ENCODE results near the gene TTC7B.

TTC7B gene

DNA sequence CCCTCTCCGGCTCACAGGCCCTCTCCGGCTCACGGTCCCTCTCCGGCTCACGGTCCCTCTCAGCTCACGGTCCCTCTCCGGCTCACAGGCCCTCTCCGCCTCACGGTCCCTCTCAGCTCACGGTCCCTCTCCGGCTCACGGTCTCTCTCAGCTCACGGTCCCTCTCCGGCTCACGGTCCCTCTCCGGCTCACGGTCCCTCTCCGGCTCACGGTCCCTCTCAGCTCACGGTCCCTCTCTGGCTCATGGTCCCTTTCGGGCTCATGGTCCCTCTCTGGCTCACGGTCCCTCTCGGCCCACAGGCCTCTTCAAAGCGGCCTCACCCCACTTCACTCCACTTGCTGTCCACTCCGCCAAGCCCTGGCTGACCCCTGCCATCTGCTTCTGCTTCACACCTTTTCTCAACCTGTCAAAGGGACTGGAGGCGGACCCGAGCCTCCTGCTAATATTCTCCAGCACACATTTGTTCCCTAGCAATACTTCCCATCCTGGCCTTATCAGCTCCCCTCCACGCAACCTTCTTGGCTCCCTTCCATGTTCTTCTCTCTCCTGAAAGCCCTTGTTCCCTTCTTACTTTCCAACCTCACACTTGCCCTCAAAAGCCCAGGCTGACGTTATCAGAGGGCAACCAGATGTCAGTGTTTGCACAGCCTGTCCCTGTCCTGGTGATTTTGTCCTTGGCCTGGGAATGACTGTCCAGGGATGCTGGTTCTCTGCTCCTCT is 242.7 kb downstream of the TTC7B start:
- Histone ChIP-seq H3K9me2 (replicated peaks; ENCODE audit: insufficient read depth, low read length) (no peaks in the 10 kb centered on the region), H3K79me2 (ENCODE audit: insufficient read depth, low read length) (no peaks in the 10 kb centered on the region), H3K27me3 (ENCODE audit: low read length) (no peaks in the 10 kb centered on the region), H2AFZ (ENCODE audit: low read depth, low read length, severe bottlenecking) (no peak overlapping the region), H3K4me3 (ENCODE audit: insufficient read depth, low read length, poor library complexity, severe bottlenecking) (no peak overlapping the region), H3K9me3 (ENCODE audit: insufficient read depth, low read length) (no peaks in the 10 kb centered on the region), H3K36me3 (ENCODE audit: low read length) (no peaks in the 10 kb centered on the region), H3K9ac (ENCODE audit: low read length) (no peak overlapping the region), H4K20me1 (ENCODE audit: low read depth, low read length) (no peaks in the 10 kb centered on the region), H3K4me2 (ENCODE audit: low read depth, low read length, poor library complexity, severe bottlenecking) (no peak overlapping the region), H3F3A (ENCODE audit: insufficient read depth) (no peaks in the 10 kb centered on the region), H3K27ac (ENCODE audit: low read depth, low read length) (no peak overlapping the region)
- TF ChIP-seq EZH2phosphoT487 (conservative IDR thresholded peaks at IDR 0.05; ENCODE audit: low read length) = no peak
- TF ChIP-seq, protein P1, sequence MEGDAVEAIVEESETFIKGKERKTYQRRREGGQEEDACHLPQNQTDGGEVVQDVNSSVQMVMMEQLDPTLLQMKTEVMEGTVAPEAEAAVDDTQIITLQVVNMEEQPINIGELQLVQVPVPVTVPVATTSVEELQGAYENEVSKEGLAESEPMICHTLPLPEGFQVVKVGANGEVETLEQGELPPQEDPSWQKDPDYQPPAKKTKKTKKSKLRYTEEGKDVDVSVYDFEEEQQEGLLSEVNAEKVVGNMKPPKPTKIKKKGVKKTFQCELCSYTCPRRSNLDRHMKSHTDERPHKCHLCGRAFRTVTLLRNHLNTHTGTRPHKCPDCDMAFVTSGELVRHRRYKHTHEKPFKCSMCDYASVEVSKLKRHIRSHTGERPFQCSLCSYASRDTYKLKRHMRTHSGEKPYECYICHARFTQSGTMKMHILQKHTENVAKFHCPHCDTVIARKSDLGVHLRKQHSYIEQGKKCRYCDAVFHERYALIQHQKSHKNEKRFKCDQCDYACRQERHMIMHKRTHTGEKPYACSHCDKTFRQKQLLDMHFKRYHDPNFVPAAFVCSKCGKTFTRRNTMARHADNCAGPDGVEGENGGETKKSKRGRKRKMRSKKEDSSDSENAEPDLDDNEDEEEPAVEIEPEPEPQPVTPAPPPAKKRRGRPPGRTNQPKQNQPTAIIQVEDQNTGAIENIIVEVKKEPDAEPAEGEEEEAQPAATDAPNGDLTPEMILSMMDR (IDR thresholded peaks at IDR 0.05; ENCODE audit: insufficient read depth, low read length, poor library complexity, severe bottlenecking) = no peak

GRCh38 chr14:90572441-90573150 is 243.6 kb downstream of the TTC7B start:
- Histone ChIP-seq H3K9ac (ENCODE audit: low read length) (no peak overlapping the region), H3K27ac (ENCODE audit: low read depth, low read length) (no peak overlapping the region), H4K20me1 (ENCODE audit: low read depth, low read length) (no peaks in the 10 kb centered on the region), H3F3A (ENCODE audit: insufficient read depth) (no peaks in the 10 kb centered on the region), H2AFZ (ENCODE audit: low read depth, low read length, severe bottlenecking) (no peak overlapping the region), H3K9me2 (replicated peaks; ENCODE audit: insufficient read depth, low read length) (no peaks in the 10 kb centered on the region), H3K36me3 (ENCODE audit: low read length) (no peaks in the 10 kb centered on the region), H3K4me2 (ENCODE audit: low read depth, low read length, poor library complexity, severe bottlenecking) (no peak overlapping the region), H3K9me3 (ENCODE audit: insufficient read depth, low read length) (no peaks in the 10 kb centered on the region), H3K79me2 (ENCODE audit: insufficient read depth, low read length) (no peaks in the 10 kb centered on the region), H3K4me3 (ENCODE audit: insufficient read depth, low read length, poor library complexity, severe bottlenecking) (no peak overlapping the region), H3K27me3 (ENCODE audit: low read length) (no peaks in the 10 kb centered on the region)
- no peak for TF ChIP-seq EZH2phosphoT487 (conservative IDR thresholded peaks at IDR 0.05; ENCODE audit: low read length)

DNA sequence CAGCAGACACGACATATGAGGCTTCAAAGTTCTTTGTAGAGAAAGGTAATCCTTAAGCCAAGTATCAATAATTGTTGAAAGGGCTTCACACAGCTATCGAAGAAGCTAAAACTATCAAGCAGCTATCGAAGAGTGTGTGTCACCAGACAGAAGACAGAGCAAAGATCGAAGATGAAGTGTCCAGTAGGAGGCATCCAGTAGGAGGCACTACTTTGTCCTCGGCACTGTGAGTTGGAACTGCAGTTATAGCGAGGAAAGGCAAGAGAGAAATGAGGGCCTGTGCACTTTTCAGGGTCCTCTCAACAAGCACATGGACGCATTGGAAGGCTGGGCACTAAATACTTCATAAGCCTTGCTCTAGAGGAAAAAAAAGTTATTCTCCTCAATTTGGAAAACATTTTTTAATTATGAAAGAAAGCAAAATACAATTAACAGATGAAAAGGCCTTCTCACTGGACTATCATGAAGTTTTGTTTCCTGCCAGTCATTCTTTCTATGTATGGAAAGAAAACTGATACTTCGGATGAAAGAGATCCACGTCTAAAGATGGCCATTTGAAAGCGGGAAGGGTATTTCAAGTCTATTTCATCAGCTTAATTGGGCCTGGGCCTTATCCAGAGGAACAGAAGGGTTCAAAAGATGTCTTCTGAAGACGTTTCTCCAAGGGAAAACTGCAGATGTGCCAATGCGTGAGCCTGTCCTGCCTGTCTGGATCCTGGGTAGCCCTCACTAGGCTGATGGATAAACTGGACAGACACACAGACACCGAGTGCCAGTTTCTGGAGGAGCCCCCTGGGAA is 244.9 kb downstream of the TTC7B start:
- TF ChIP-seq EZH2phosphoT487 (conservative IDR thresholded peaks at IDR 0.05; ENCODE audit: low read length) = no peak
- no peaks in the 10 kb centered on the region for H4K20me1 ChIP-seq (ENCODE audit: low read depth, low read length)
- no peaks in the 10 kb centered on the region for H3K36me3 ChIP-seq (ENCODE audit: low read length)
- H3K9me2 ChIP-seq (replicated peaks; ENCODE audit: insufficient read depth, low read length) = no peaks in the 10 kb centered on the region
- H3K27ac ChIP-seq (ENCODE audit: low read depth, low read length) = no peak overlapping the region
- no peaks in the 10 kb centered on the region for H3K27me3 ChIP-seq (ENCODE audit: low read length)
- no peaks in the 10 kb centered on the region for H3K9me3 ChIP-seq (ENCODE audit: insufficient read depth, low read length)
- no peaks in the 10 kb centered on the region for H3K79me2 ChIP-seq (ENCODE audit: insufficient read depth, low read length)
- H2AFZ ChIP-seq (ENCODE audit: low read depth, low read length, severe bottlenecking) = no peak overlapping the region
- H3K9ac ChIP-seq (ENCODE audit: low read length) = no peak overlapping the region
- no peak overlapping the region for H3K4me2 ChIP-seq (ENCODE audit: low read depth, low read length, poor library complexity, severe bottlenecking)
- no peak overlapping the region for H3K4me3 ChIP-seq (ENCODE audit: insufficient read depth, low read length, poor library complexity, severe bottlenecking)
- no peaks in the 10 kb centered on the region for H3F3A ChIP-seq (ENCODE audit: insufficient read depth)

DNA sequence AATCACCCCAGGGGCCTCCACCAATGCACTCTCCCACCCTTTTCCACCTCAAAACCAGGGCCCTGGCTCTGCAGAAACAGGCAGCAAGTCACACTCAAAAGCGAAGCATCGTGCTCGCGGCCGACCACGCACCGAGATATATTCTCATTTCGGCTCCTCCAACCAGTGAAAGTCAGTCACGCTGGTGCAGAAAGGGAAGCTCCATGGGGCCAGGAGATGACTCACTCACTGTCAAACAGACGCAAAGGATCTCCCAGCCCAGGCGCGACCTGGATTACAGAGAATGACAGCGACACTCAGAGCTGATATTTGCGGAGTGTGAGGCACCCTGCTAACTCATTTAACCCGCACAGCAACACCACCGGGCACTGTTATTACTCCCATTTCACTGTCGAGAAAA is 245.8 kb downstream of the TTC7B start:
- Histone ChIP-seq H3K4me3 (ENCODE audit: insufficient read depth, low read length, poor library complexity, severe bottlenecking) (no peak overlapping the region), H2AFZ (ENCODE audit: low read depth, low read length, severe bottlenecking) (no peak overlapping the region)
- TF ChIP-seq EZH2phosphoT487 (conservative IDR thresholded peaks at IDR 0.05; ENCODE audit: low read length) = no peak
- TF ChIP-seq, protein P1 (IDR thresholded peaks at IDR 0.05; ENCODE audit: insufficient read depth, low read length, poor library complexity, severe bottlenecking) = no peak

More for the DNA sequence above, 245.8 kb downstream of the TTC7B start:
- H3K36me3 ChIP-seq (ENCODE audit: low read length) = no peaks in the 10 kb centered on the region
- no peaks in the 10 kb centered on the region for H3K9me2 ChIP-seq (replicated peaks; ENCODE audit: insufficient read depth, low read length)
- H3K27me3 ChIP-seq (ENCODE audit: low read length) = no peaks in the 10 kb centered on the region
- no peaks in the 10 kb centered on the region for H3K9me3 ChIP-seq (ENCODE audit: insufficient read depth, low read length)
- no peak overlapping the region for H3K4me2 ChIP-seq (ENCODE audit: low read depth, low read length, poor library complexity, severe bottlenecking)
- H3K9ac ChIP-seq (ENCODE audit: low read length) = no peak overlapping the region
- H4K20me1 ChIP-seq (ENCODE audit: low read depth, low read length) = no peaks in the 10 kb centered on the region
- no peaks in the 10 kb centered on the region for H3K79me2 ChIP-seq (ENCODE audit: insufficient read depth, low read length)
- no peaks in the 10 kb centered on the region for H3F3A ChIP-seq (ENCODE audit: insufficient read depth)
- no peak overlapping the region for H3K27ac ChIP-seq (ENCODE audit: low read depth, low read length)

Measured in SU-DHL-6 (cell line).